Measurements from ENCODE around the gene DGKG.

DGKG gene

GRCh38 chr3:186182850-186183249, 179.2 kb downstream of the DGKG start:
- ChIA-PET POLR2A (ENCODE audit: low non-redundant PET) (no interaction called here), CTCF (interaction anchor here (0.6 kb wide), 1 partner anchor 60 kb away, joined by 4 read pairs; no protein-coding TSS in a partner anchor)
- H3K27ac ChIP-seq: no peak overlapping the region
- DNase-seq (ENCODE audit: low spot score): no peak
- TF ChIP-seq CTCF (conservative IDR thresholded peaks at IDR 0.05; ENCODE audit: low read depth): no peak

DNA sequence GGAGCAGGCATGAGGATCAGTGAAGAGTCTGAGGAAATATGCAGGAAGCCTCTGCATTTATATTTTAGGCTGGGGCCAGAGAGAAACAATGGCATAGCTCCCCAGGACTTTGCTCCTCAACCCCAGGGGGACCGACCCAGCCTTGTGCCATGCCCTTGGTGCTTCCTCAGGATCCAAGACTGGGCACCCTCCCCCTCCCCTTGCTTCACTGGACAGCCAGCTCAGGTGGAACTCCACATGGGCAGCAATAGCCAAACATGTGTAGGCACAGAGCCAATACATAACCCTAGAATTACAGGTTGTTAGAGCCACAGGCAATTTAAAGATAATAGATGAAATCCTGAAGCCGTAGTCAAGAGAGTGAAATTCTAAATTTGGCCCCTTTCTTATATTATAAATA, 180.1 kb downstream of the DGKG start:
- no peak for TF ChIP-seq CTCF (conservative IDR thresholded peaks at IDR 0.05; ENCODE audit: low read depth)
- H3K27ac ChIP-seq: no peak overlapping the region
- POLR2A ChIA-PET (ENCODE audit: low non-redundant PET): no interaction called here
- DNase-seq (ENCODE audit: low spot score): no peak
- CTCF ChIA-PET: no interaction called here

DNA sequence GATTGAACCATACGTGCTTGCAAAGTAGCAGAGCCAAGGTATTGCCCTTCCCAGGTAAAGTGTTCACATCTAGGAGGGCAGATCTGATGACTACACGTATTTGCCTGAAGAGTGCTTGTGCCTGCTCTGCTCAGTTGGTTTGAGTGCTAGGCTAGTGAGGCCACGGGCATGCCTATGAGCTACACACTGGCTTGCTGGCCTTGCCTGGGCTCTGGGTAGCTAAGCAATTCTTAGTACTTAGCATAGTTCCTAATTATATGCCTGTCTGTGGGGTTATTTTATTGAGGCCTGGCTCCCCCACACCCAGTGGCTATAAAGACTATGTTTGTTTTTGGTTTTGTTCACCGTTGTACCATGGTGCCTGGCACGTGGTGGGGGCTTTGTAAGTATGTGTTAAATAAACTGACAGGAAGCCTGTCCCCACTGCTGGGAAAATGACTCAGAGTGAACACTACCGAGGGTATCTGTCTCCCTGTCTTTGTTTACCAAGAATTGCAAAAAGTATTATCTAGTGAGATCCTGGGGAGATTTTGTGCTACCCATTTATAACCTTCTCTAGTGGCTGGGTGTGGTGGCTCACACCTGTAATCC, 181.0 kb downstream of the DGKG start:
- ChIA-PET CTCF (no interaction called here), POLR2A (ENCODE audit: low non-redundant PET) (no interaction called here)
- no peak overlapping the region for H3K27ac ChIP-seq
- DNase-seq (ENCODE audit: low spot score): no peak
- no peak for TF ChIP-seq CTCF (conservative IDR thresholded peaks at IDR 0.05; ENCODE audit: low read depth)

GRCh38 chr3:186180151-186180550, 181.9 kb downstream of the DGKG start:
- ChIA-PET CTCF (no interaction called here), POLR2A (ENCODE audit: low non-redundant PET) (no interaction called here)
- H3K27ac ChIP-seq: no peak overlapping the region
- no peak for DNase-seq (ENCODE audit: low spot score)
- TF ChIP-seq CTCF (conservative IDR thresholded peaks at IDR 0.05; ENCODE audit: low read depth): no peak

DNA sequence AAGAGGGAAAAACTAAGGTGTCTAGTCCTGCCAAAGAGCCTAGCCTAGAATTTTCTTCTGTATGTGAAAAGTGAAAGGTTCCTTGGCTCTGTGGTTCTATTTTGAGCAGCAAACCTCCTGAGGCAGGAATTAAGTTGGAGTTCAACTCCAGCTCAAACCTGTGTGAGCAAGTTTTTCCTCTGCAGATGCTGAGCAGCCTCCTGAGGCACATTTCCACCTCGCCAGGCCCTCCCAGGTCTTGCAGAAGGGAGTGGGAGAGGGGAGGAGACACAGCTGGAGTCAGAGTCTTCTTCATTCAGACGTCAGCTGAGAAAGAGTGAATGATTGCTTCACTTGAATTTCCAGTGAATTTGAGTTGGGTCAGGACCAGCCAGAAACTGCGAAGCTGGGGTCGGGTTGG, 183.6 kb downstream of the DGKG start:
- H3K27ac ChIP-seq: no peak overlapping the region
- TF ChIP-seq CTCF (conservative IDR thresholded peaks at IDR 0.05; ENCODE audit: low read depth): no peak
- ChIA-PET POLR2A (ENCODE audit: low non-redundant PET) (no interaction called here), CTCF (no interaction called here)
- DNase-seq (ENCODE audit: low spot score): no peak

DNA sequence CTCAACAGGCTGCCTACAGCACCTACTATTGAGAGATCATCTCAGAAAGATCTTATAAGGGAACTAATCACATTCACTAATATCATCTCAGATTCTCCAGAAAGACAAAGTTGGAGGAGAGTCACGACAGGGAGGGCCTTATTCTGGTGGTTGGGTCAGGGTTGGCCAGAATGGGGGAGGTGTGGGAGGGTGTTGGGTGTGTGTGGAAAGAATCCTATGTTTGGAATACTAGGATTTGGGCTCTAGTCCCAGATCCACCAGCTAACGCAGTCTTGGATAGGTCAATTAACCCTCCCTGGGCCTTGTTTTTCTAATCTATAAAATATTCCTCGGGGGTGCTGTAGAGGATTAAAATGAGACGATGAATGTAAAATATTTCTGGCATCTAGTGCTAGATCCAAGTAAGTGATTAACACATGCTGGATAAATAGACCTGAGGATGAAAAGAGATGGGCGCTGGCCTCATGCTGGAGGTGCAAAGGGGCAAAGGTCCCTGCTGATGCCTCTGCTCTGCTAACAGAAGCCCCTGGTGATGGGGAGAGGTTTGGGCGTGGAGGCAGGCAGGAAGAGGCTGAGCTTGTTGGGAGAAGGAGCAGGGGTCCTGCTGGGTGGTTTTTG, 185.6 kb downstream of the DGKG start:
- no peak overlapping the region for H3K27ac ChIP-seq
- TF ChIP-seq CTCF (conservative IDR thresholded peaks at IDR 0.05; ENCODE audit: low read depth): no peak
- no peak for DNase-seq (ENCODE audit: low spot score)
- POLR2A ChIA-PET (ENCODE audit: low non-redundant PET): no interaction called here
- CTCF ChIA-PET: no interaction called here

Measured in RWPE1 (cell line).